ENCODE measurements around the gene KIAA1191.

Gene KIAA1191

DNA sequence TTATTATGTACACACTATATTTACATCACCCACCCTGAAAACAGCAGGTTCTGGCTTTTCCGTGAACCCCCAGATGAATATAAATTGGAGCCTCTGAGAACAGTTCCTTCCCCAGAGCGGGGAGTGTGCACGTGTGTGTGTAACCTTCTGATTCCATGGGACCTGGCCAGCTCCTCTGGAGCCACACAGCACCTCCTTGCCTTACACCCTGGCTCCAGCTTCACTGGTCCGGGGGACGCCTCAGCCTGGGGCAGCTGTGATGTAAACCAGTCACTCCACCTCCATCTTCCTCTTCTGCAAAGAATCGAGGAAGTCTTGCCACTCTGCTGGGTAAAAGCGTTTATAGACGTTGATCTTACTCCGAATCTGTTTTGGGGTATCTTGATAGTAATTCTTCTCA lies 22.4 kb upstream of the KIAA1191 start:
- H3K4me1 ChIP-seq (ENCODE audit: control insufficient read depth in 1 of 2, insufficient read depth in 2 of 2, low read length in 2 of 2): peaks cover 0 to 5% of the 10 kb centered on the region in 2 experiments
- peaks cover 7% of the 10 kb centered on the region for H3K79me1 ChIP-seq (ENCODE audit: low read length)
- WGBS (ENCODE audit: extremely low coverage, insufficient coverage, insufficient read length): no CpG with 5 or more reads among the region's 9 CpGs

GRCh38 chr5:176383248-176383905 lies 21.8 kb upstream of the KIAA1191 start:
- H2BK12ac ChIP-seq (ENCODE audit: low read length): no peak overlapping the region
- no peak overlapping the region for H3K18ac ChIP-seq (ENCODE audit: low read length)
- no peak overlapping the region for H4K12ac ChIP-seq (ENCODE audit: low read depth, low read length)
- H3K9ac ChIP-seq (ENCODE audit: low read length): no peak overlapping the region
- H4K8ac ChIP-seq (ENCODE audit: low read depth, low read length): no peak overlapping the region
- no peak overlapping the region for H2AK5ac ChIP-seq (ENCODE audit: low read length)
- no peak overlapping the region for H3K4ac ChIP-seq (ENCODE audit: low read depth, low read length)
- peaks cover 4% of the 10 kb centered on the region for H3K79me1 ChIP-seq (ENCODE audit: low read length)
- peaks cover 5% of the 10 kb centered on the region for H3K79me2 ChIP-seq (ENCODE audit: control insufficient read depth, insufficient read depth, low read length, poor library complexity)
- peaks cover 0 to 5% of the 10 kb centered on the region in 2 experiments for H3K4me1 ChIP-seq (ENCODE audit: control insufficient read depth in 1 of 2, insufficient read depth in 2 of 2, low read length in 2 of 2)
- no peak overlapping the region for H3K23ac ChIP-seq (ENCODE audit: low read length)
- no peak overlapping the region for H2AFZ ChIP-seq (ENCODE audit: insufficient read depth, low read length, poor library complexity)
- no peak overlapping the region for H3K4me2 ChIP-seq (ENCODE audit: low read length)
- peaks cover 5% of the 10 kb centered on the region for H3K9me3 ChIP-seq (ENCODE audit: insufficient read depth, low read depth, low read length)
- H2BK120ac ChIP-seq (ENCODE audit: insufficient read depth, low read length, poor library complexity): no peak overlapping the region
- H2BK5ac ChIP-seq (ENCODE audit: low read depth, low read length, poor library complexity): no peak overlapping the region
- peaks cover 32 to 42% of the 10 kb centered on the region in 2 experiments for H3K36me3 ChIP-seq (ENCODE audit: control insufficient read depth in 1 of 2, insufficient read depth in 2 of 2, low read length in 2 of 2)
- no peak overlapping the region for H4K91ac ChIP-seq (ENCODE audit: low read depth, low read length)
- no CpG with 5 or more reads among the region's 15 CpGs for WGBS (ENCODE audit: extremely low coverage, insufficient coverage, insufficient read length)
- no peak for DNase-seq
- H3K14ac ChIP-seq (ENCODE audit: low read length): no peak overlapping the region
- no peak overlapping the region for H3K27ac ChIP-seq (ENCODE audit: low read depth, low read length)
- no peak overlapping the region for H3K4me3 ChIP-seq (ENCODE audit: low read depth, low read length)
- H3K27me3 ChIP-seq (ENCODE audit: insufficient read depth, low read length): no peaks in the 10 kb centered on the region

More for the DNA sequence above, 22.4 kb upstream of the KIAA1191 start:
- no peak overlapping the region for H3K4me3 ChIP-seq (ENCODE audit: low read depth, low read length)
- DNase-seq: no peak
- H3K18ac ChIP-seq (ENCODE audit: low read length): no peak overlapping the region
- no peak overlapping the region for H2BK120ac ChIP-seq (ENCODE audit: insufficient read depth, low read length, poor library complexity)
- H3K36me3 ChIP-seq (ENCODE audit: control insufficient read depth in 1 of 2, insufficient read depth in 2 of 2, low read length in 2 of 2): peaks cover 32 to 42% of the 10 kb centered on the region in 2 experiments
- H3K9me3 ChIP-seq (ENCODE audit: insufficient read depth, low read depth, low read length): peaks cover 5% of the 10 kb centered on the region
- H4K91ac ChIP-seq (ENCODE audit: low read depth, low read length): no peak overlapping the region
- no peak overlapping the region for H3K4ac ChIP-seq (ENCODE audit: low read depth, low read length)
- H3K4me2 ChIP-seq (ENCODE audit: low read length): no peak overlapping the region
- no peak overlapping the region for H3K9ac ChIP-seq (ENCODE audit: low read length)
- H3K14ac ChIP-seq (ENCODE audit: low read length): no peak overlapping the region
- H2BK5ac ChIP-seq (ENCODE audit: low read depth, low read length, poor library complexity): no peak overlapping the region
- no peak overlapping the region for H2BK12ac ChIP-seq (ENCODE audit: low read length)
- H3K27ac ChIP-seq (ENCODE audit: low read depth, low read length): no peak overlapping the region
- no peak overlapping the region for H4K12ac ChIP-seq (ENCODE audit: low read depth, low read length)
- H3K23ac ChIP-seq (ENCODE audit: low read length): no peak overlapping the region
- no peaks in the 10 kb centered on the region for H3K27me3 ChIP-seq (ENCODE audit: insufficient read depth, low read length)
- H2AFZ ChIP-seq (ENCODE audit: insufficient read depth, low read length, poor library complexity): no peak overlapping the region
- no peak overlapping the region for H4K8ac ChIP-seq (ENCODE audit: low read depth, low read length)
- peaks cover 7% of the 10 kb centered on the region for H3K79me2 ChIP-seq (ENCODE audit: control insufficient read depth, insufficient read depth, low read length, poor library complexity)
- no peak overlapping the region for H2AK5ac ChIP-seq (ENCODE audit: low read length)

- Histone ChIP-seq H3K4me1 (ENCODE audit: control insufficient read depth in 1 of 2, insufficient read depth in 2 of 2, low read length in 2 of 2) (peaks cover 0 to 5% of the 10 kb centered on the region in 2 experiments), H2BK5ac (ENCODE audit: low read depth, low read length, poor library complexity) (no peak overlapping the region), H3K79me2 (ENCODE audit: control insufficient read depth, insufficient read depth, low read length, poor library complexity) (no peaks in the 10 kb centered on the region)
Observed at GRCh38 chr5:176382721-176383120, 21.2 kb upstream of the KIAA1191 start.

GRCh38 chr5:176381979-176382378 lies 20.4 kb upstream of the KIAA1191 start:
- Histone ChIP-seq H3K18ac (ENCODE audit: low read length) (no peak overlapping the region), H3K23ac (ENCODE audit: low read length) (no peak overlapping the region), H3K4ac (ENCODE audit: low read depth, low read length) (no peak overlapping the region), H3K4me2 (ENCODE audit: low read length) (no peak overlapping the region), H2AK5ac (ENCODE audit: low read length) (no peak overlapping the region), H3K4me1 (ENCODE audit: control insufficient read depth in 1 of 2, insufficient read depth in 2 of 2, low read length in 2 of 2) (no peaks in the 10 kb centered on the region), H3K9ac (ENCODE audit: low read length) (no peak overlapping the region), H3K79me1 (ENCODE audit: low read length) (no peaks in the 10 kb centered on the region), H2BK120ac (ENCODE audit: insufficient read depth, low read length, poor library complexity) (no peak overlapping the region), H4K12ac (ENCODE audit: low read depth, low read length) (no peak overlapping the region), H4K91ac (ENCODE audit: low read depth, low read length) (no peak overlapping the region), H3K14ac (ENCODE audit: low read length) (no peak overlapping the region), H2BK12ac (ENCODE audit: low read length) (no peak overlapping the region), H3K27ac (ENCODE audit: low read depth, low read length) (no peak overlapping the region), H3K9me3 (ENCODE audit: insufficient read depth, low read depth, low read length) (peaks cover 5% of the 10 kb centered on the region), H4K8ac (ENCODE audit: low read depth, low read length) (no peak overlapping the region), H3K36me3 (ENCODE audit: control insufficient read depth in 1 of 2, insufficient read depth in 2 of 2, low read length in 2 of 2) (peaks cover 32 to 42% of the 10 kb centered on the region in 2 experiments), H3K79me2 (ENCODE audit: control insufficient read depth, insufficient read depth, low read length, poor library complexity) (no peaks in the 10 kb centered on the region), H3K27me3 (ENCODE audit: insufficient read depth, low read length) (no peaks in the 10 kb centered on the region), H2AFZ (ENCODE audit: insufficient read depth, low read length, poor library complexity) (no peak overlapping the region), H2BK5ac (ENCODE audit: low read depth, low read length, poor library complexity) (no peak overlapping the region), H3K4me3 (ENCODE audit: low read depth, low read length) (no peak overlapping the region)
- no peak for DNase-seq
- no CpG with 5 or more reads among the region's 3 CpGs for WGBS (ENCODE audit: extremely low coverage, insufficient coverage, insufficient read length)

More at GRCh38 chr5:176382721-176383120, 21.2 kb upstream of the KIAA1191 start:
- H2AFZ ChIP-seq (ENCODE audit: insufficient read depth, low read length, poor library complexity): no peak overlapping the region
- no peak overlapping the region for H4K8ac ChIP-seq (ENCODE audit: low read depth, low read length)
- H3K27me3 ChIP-seq (ENCODE audit: insufficient read depth, low read length): no peaks in the 10 kb centered on the region
- H2AK5ac ChIP-seq (ENCODE audit: low read length): no peak overlapping the region
- no peaks in the 10 kb centered on the region for H3K79me1 ChIP-seq (ENCODE audit: low read length)
- no peak overlapping the region for H4K91ac ChIP-seq (ENCODE audit: low read depth, low read length)
- no peak overlapping the region for H4K12ac ChIP-seq (ENCODE audit: low read depth, low read length)
- H2BK120ac ChIP-seq (ENCODE audit: insufficient read depth, low read length, poor library complexity): no peak overlapping the region
- H3K4me2 ChIP-seq (ENCODE audit: low read length): no peak overlapping the region
- H2BK12ac ChIP-seq (ENCODE audit: low read length): no peak overlapping the region
- H3K9ac ChIP-seq (ENCODE audit: low read length): no peak overlapping the region
- no peak overlapping the region for H3K4me3 ChIP-seq (ENCODE audit: low read depth, low read length)
- WGBS (ENCODE audit: extremely low coverage, insufficient coverage, insufficient read length): no CpG with 5 or more reads among the region's 3 CpGs
- DNase-seq: no peak
- H3K14ac ChIP-seq (ENCODE audit: low read length): no peak overlapping the region
- no peak overlapping the region for H3K23ac ChIP-seq (ENCODE audit: low read length)
- H3K9me3 ChIP-seq (ENCODE audit: insufficient read depth, low read depth, low read length): peaks cover 5% of the 10 kb centered on the region
- H3K27ac ChIP-seq (ENCODE audit: low read depth, low read length): no peak overlapping the region
- H3K36me3 ChIP-seq (ENCODE audit: control insufficient read depth in 1 of 2, insufficient read depth in 2 of 2, low read length in 2 of 2): peaks cover 32 to 42% of the 10 kb centered on the region in 2 experiments
- H3K4ac ChIP-seq (ENCODE audit: low read depth, low read length): no peak overlapping the region
- H3K18ac ChIP-seq (ENCODE audit: low read length): no peak overlapping the region

All from trophoblast cell (in vitro differentiated cells and primary cell).